GM18909 (cell line): Measurements from ENCODE around the gene B4GAT1.
"Not testable (repeated sequence)": the region's sequence is repeated elsewhere in the genome, so short reads cannot be mapped to it uniquely, and the experiment has no call there.

Source experiments
- ATAC-seq: cut with Tn5 transposase; IDR thresholded peaks from one replicate; pipeline ENCODE4 v1.9.1; 2021; ENCODE audit warnings: mild to moderate bottlenecking; ENCODE audit not compliant: unreplicated experiment, poor library complexity

The B4GAT1 gene

GRCh38 chr11:66312549-66313320, 34.7 kb downstream of the B4GAT1 start:
- peak; percentile 52 for ATAC-seq

GRCh38 chr11:66311965-66312548, 35.4 kb downstream of the B4GAT1 start:
- ATAC-seq: peak; percentile 76

DNA sequence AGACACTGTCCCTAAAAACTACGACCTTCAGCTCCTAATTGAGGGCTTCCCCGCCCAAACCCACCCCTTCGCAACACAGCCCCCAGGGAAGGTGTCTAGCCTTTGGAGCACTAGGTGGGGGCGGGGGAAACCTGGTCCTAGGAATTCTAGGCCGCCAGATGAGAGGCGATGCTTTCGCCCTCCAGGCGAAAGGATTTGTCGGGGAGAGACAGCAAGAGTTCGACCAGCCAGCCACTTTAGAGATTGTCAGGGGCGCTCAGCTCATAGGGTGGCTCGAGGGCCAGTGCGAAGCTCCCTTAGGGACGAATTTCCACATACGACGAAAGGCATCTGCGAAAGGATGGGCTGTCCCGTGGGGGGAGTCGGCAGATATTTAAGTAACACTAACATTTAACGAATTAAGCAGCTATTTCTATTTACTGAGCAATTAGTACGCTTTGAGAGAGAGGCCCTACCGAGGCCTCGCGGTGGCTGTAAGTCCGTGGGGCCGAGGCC, 35.9 kb downstream of the B4GAT1 start:
- peak; percentile 3 for ATAC-seq

- ATAC-seq: not testable (repeated sequence)
Measured at GRCh38 chr11:66310803-66311440, 36.5 kb downstream of the B4GAT1 start.

- no peak for ATAC-seq
Measured at GRCh38 chr11:66310324-66310723, 37.1 kb downstream of the B4GAT1 start.

DNA sequence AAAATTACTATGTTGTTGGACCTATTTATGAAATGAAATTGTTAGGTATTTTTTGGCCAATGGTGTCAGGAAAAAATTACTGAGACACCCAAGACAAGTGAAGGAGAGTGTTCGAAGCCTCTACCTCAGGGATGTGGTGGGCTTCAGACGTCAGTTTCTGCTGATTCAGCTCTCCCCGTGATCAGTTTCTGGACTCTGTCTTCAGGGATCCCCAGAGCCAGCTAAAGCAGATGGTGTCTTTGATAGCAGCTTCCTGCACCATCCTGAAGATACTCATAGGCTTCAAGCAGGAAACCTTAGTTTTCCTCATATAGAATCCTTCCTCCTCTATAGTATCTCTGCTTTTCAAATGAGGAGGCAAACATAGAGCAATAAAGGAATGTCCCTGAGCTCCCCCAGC, 38.0 kb downstream of the B4GAT1 start:
- ATAC-seq: no peak

DNA sequence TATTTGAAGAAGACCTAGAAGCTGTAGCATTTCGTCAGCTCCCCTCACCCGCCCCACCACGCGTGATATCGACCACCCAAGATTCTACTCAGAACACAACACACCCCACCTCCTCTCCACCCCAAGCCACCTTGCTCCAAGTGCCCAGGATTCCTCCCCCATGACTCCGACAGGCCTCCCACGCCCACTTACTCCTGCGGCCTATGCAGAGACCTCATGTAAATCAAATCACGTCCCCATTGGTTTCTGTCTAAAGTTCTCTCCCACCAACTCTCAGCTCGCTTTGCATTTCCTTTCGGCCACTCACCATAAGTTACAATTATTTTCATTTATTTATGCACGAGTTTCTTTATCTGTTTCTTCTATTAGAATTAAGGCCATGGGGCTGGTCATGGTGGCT, 44.8 kb downstream of the B4GAT1 start:
- no peak for ATAC-seq

- no peak for ATAC-seq
Measured at GRCh38 chr11:66299186-66299585, 48.2 kb downstream of the B4GAT1 start.

GRCh38 chr11:66297610-66298009, 49.8 kb downstream of the B4GAT1 start:
- no peak for ATAC-seq
